HG02798 (cell line): ENCODE measurements around the gene LAMA5.

Experiments used
- ATAC-seq: cut with Tn5 transposase; IDR thresholded peaks from one replicate; pipeline ENCODE4 v1.9.1; 2021; ENCODE audit warnings: mild to moderate bottlenecking; ENCODE audit not compliant: unreplicated experiment, poor library complexity

LAMA5 gene

GRCh38 chr20:62350629-62351422 lies 16.3 kb downstream of the LAMA5 start:
- ATAC-seq: no peak

GRCh38 chr20:62350098-62350628 lies 16.9 kb downstream of the LAMA5 start:
- ATAC-seq: no peak

- ATAC-seq: no peak
Measured at GRCh38 chr20:62349556-62350097, 17.5 kb downstream of the LAMA5 start.

GRCh38 chr20:62348604-62349003 lies 18.5 kb downstream of the LAMA5 start:
- no peak for ATAC-seq

- ATAC-seq: no peak
Measured at GRCh38 chr20:62347445-62347844, 19.7 kb downstream of the LAMA5 start.

GRCh38 chr20:62347151-62347404 lies 20.0 kb downstream of the LAMA5 start:
- ATAC-seq: no peak

GRCh38 chr20:62346398-62347150 lies 20.5 kb downstream of the LAMA5 start:
- no peak for ATAC-seq

- ATAC-seq: no peak
Measured at GRCh38 chr20:62345681-62346370, 21.3 kb downstream of the LAMA5 start.

- ATAC-seq: no peak
Measured at GRCh38 chr20:62344782-62345181, 22.3 kb downstream of the LAMA5 start.

- no peak for ATAC-seq
Measured at GRCh38 chr20:62344092-62344491, 23.0 kb downstream of the LAMA5 start.

GRCh38 chr20:62342910-62343309 lies 24.2 kb downstream of the LAMA5 start:
- no peak for ATAC-seq

- peak; percentile 61 for ATAC-seq
Measured at GRCh38 chr20:62339647-62340062, 27.5 kb downstream of the LAMA5 start.

- ATAC-seq: no peak
Measured at GRCh38 chr20:62338294-62338620, 28.9 kb downstream of the LAMA5 start.

GRCh38 chr20:62337558-62338293 lies 29.4 kb downstream of the LAMA5 start:
- ATAC-seq: no peak

GRCh38 chr20:62336775-62337557 lies 30.1 kb downstream of the LAMA5 start:
- ATAC-seq: no peak

GRCh38 chr20:62336329-62336728 lies 30.8 kb downstream of the LAMA5 start:
- no peak for ATAC-seq

GRCh38 chr20:62335532-62335931 lies 31.6 kb downstream of the LAMA5 start:
- no peak for ATAC-seq

- no peak for ATAC-seq
Measured at GRCh38 chr20:62334881-62335280, 32.2 kb downstream of the LAMA5 start.

GRCh38 chr20:62333820-62334595 lies 33.1 kb downstream of the LAMA5 start:
- ATAC-seq: no peak
